COLO829 (cell line): Measurements from ENCODE around the gene CIDEA.
A peak's percentile ranks its signal among the peaks of the same experiment; 100 is the strongest.
"Not testable (repeated sequence)": the region's sequence is repeated elsewhere in the genome, so short reads cannot be mapped to it uniquely, and the experiment has no call there.

Experiments
- DNase-seq: peaks from one replicate; pipeline ENCODE4 v3.0.0; 2012; ENCODE audit warnings: low spot score

Gene CIDEA

DNA sequence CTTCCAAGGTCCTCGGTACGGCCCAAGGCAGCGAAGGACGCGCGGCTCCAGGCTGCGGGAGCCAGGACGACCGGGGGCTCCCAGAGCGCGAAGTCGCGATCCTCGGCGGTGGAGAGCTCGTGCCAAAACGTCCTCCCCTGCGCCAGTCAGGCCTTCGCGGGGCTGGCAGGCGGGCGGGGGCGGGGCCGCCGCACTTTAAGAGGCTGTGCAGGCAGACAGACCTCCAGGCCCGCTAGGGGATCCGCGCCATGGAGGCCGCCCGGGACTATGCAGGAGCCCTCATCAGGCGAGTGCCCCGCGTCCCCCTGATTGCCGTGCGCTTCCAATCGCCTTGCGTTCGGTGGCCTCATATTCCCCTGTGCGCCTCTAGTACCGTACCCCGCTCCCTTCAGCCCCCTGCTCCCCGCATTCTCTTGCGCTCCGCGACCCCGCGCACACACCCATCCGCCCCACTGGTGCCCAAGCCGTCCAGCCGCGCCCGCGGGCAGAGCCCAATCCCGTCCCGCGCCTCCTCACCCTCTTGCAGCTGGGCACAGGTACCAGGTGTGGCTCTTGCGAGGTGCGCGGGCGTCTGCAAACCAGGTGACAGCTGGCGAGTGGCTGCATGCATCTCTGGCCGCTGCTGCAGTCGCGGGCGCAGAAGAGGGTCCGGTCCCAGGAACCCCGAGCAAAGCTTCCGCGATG is at the start of gene CIDEA:
Gene CIDEA (plus strand): TSS at position 226 of the 684 bp plus-strand sequence. CDS start 23 bp downstream, at position 249.
- DNase-seq = no peak

- not testable (repeated sequence) for DNase-seq
Measured at GRCh38 chr18:12208296-12209153, 45.6 kb upstream of the CIDEA start.

- not testable (repeated sequence) for DNase-seq
Measured at GRCh38 chr18:12212308-12212707, 41.9 kb upstream of the CIDEA start.

DNA sequence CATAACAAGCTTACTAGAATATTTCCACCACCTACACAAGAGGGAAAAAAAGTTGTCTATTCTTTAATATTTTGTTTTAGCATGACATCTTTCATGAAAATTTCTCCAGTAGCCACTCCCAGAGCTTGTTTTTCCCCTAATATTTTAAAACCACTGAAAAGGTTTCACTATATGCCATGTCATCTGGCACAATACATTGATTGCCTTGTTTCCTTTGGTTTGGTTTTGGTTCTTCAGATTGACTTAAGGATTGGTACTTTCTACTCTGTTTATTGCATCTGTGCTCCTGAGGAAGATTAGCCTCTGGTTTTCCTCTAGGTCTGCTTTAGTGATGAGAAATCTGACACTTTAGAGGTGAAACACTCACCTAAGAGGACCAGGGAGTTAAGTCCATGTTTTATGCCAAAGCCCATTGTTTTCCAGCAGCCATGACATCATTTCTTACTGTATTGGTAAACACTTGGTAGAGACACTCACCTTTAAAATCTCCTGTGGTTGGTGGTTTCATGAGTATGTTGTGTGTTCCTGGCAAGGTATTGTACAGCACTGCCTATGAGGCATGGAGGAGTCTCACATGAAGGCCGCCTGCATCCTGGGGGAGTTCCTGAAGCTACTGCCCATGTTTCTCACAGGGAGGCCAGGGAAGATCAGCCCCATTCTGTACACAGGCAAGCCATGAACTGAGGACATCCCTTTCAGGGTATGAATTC is 39.7 kb upstream of the CIDEA start:
- DNase-seq = not testable (repeated sequence)

DNA sequence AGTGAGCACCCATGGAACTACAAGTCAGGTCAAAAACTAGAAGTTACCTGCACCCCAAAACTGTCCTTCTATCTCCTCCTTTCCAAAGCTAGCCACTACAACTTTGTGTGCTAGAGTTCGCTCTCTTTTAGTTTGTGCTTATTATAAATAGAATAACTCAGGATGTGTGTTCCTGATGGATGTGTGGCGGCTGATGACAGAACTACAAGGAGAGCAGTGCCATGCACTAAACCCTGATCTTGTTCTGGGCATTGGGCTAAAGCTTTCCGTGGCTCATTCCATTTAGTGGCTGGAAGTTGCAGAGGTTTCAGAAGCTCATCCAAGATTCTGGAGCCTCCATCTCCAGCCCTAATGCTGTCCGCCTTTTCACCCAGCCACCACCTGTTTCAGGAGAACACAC is 37.7 kb upstream of the CIDEA start:
- DNase-seq = not testable (repeated sequence)

GRCh38 chr18:12218603-12219002 is 35.6 kb upstream of the CIDEA start:
- not testable (repeated sequence) for DNase-seq

- DNase-seq = not testable (repeated sequence)
Measured at GRCh38 chr18:12222041-12222440, 32.1 kb upstream of the CIDEA start.

DNA sequence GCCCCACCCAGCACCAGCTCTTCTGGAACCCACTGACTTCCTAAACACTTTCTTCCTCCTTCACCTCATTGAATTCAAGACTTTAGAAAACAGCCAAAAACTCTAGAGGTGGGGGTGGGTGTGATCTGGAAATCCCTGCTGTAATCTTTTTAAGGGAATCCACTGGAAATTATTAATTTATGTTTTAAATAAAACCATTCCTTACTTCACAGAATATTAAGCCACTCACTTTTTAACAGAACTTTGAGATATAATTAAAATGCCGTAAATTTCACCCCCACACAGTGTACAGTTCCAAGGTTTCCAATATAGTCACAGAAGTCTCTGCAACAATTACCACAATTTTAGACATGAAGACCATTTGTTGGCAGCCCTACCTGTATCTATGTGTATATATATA is 30.8 kb upstream of the CIDEA start:
- DNase-seq = not testable (repeated sequence)

DNA sequence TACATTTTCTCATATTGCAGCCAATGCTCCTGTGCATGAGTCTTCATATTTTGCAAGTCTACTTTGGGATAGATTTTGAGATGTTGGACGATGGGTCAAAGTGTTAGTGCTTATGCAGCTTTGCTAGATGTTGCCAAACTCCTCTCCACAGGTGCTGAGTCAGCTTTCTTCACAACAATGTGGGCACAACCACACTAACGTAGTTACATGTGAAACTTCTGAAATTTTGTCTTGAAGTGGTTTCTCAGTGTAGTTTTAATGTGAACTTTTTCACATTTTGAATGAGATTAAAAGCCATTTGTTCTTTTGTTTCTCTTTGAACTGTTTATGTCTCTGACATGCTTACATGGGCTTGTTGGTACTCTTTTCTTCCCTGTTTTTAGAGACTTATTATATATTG is 27.4 kb upstream of the CIDEA start:
- not testable (repeated sequence) for DNase-seq

- not testable (repeated sequence) for DNase-seq
Measured at GRCh38 chr18:12227399-12228186, 26.6 kb upstream of the CIDEA start.

GRCh38 chr18:12228308-12228707 is 25.9 kb upstream of the CIDEA start:
- not testable (repeated sequence) for DNase-seq

- DNase-seq = not testable (repeated sequence)
Measured at GRCh38 chr18:12230561-12230960, 23.6 kb upstream of the CIDEA start.

- DNase-seq = no peak
Measured at GRCh38 chr18:12231040-12231882, 22.9 kb upstream of the CIDEA start.

GRCh38 chr18:12231986-12232385 is 22.2 kb upstream of the CIDEA start:
- DNase-seq = no peak

DNA sequence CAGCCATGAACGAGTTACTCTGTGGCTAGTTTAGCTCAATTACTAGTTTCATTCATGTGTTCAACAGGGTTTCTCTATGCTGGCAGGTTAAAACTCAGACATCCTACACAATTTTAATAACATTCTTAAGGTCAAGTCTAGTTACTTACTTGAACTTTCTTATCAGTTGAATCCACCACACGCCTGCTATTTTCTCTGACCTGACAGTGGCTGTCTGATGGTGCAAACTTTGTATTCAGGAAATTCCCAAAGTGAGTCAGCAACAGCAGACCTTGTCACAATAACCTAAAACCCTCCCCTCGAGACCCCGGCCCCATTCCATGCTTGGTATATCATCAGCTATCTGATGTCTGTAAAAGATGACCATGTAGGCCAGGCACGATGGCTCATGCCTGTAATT is 20.8 kb upstream of the CIDEA start:
- DNase-seq = no peak

GRCh38 chr18:12234451-12235190 is 19.5 kb upstream of the CIDEA start:
- DNase-seq = no peak

- DNase-seq = no peak
Measured at GRCh38 chr18:12236141-12236540, 18.0 kb upstream of the CIDEA start.

DNA sequence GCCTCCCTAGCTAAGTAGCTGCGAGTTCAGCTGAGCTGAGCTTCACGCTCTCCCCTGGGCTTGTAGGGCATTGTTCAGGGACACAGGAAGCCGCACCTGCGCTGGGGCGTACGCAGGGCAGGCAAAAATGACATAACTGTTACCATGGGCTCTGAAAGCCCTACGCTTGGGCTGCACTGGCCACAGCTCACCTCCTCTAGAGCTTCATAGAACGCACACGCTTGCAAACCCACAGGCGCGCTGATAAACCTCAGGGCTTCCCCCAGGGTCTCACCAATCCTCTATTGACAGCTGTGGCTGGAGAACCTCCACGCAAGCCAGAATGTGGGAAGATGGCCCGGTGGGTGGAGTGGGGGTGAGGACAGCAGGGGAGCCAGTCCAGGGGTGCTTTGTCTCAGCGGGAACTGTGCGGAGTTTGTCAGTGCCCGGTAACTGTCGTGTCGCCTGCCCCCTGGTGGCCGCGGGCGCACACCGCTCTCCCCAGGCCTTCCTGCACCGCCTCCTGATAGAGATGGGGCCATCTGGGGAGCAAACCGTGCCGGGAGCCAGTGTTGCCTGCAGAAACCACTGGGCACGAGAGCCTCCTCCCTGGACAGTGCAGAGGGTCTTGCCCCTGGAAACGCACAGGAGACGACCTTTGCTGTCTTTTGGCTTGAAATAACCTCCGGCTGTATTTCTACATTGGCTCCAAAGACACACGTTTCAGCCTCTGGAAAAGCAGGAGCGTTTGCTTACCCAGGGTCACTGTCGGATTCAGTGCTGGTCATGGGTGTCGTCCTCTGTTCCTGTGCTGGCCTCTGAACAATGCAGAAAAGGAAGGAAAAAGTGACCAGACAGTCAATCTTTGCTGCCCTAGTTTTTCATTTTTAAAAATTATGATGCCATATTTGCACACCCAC is 17.0 kb upstream of the CIDEA start:
- DNase-seq = peak; percentile 53

- no peak for DNase-seq
Measured at GRCh38 chr18:12238826-12239225, 15.3 kb upstream of the CIDEA start.
